ENCODE results near the gene NT5C.

DNA sequence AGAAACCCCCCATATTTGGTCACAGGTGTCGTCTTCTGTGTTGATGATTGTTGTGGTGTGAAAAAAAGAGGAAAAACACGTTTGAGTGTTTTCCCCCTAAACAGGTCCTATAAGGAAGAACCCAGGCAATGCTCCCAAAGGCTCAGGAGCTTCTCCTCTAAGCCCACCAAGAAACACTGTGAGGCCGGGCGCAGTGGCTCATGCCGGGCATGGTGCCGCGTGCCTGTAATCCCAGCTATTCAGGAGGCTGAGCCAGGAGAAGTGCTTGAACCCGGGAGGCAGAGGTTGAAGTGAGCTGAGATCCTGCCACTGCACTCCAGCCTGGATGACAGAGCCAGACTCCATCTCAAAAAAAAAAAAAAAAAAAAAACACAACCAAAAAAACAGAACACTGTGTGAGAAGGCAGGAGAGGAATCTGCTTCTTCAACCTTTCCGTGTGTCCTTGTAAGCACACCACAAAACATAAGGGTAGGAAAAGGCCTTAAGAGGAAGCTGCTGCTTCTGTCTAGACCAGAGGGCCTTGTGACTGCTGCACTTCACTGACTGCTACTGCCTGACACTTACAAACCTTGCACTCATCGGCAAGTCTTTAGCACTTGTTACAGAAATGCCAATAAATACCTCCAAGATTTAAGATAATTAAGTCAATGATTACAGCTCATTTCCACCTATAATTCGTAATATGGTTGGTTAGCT, 13.4 kb upstream of the NT5C start:
- TF ChIP-seq, protein P1, sequence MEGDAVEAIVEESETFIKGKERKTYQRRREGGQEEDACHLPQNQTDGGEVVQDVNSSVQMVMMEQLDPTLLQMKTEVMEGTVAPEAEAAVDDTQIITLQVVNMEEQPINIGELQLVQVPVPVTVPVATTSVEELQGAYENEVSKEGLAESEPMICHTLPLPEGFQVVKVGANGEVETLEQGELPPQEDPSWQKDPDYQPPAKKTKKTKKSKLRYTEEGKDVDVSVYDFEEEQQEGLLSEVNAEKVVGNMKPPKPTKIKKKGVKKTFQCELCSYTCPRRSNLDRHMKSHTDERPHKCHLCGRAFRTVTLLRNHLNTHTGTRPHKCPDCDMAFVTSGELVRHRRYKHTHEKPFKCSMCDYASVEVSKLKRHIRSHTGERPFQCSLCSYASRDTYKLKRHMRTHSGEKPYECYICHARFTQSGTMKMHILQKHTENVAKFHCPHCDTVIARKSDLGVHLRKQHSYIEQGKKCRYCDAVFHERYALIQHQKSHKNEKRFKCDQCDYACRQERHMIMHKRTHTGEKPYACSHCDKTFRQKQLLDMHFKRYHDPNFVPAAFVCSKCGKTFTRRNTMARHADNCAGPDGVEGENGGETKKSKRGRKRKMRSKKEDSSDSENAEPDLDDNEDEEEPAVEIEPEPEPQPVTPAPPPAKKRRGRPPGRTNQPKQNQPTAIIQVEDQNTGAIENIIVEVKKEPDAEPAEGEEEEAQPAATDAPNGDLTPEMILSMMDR (tag by site-specific recombination; IDR thresholded peaks at IDR 0.05), result no peak
- TF ChIP-seq, protein P2, sequence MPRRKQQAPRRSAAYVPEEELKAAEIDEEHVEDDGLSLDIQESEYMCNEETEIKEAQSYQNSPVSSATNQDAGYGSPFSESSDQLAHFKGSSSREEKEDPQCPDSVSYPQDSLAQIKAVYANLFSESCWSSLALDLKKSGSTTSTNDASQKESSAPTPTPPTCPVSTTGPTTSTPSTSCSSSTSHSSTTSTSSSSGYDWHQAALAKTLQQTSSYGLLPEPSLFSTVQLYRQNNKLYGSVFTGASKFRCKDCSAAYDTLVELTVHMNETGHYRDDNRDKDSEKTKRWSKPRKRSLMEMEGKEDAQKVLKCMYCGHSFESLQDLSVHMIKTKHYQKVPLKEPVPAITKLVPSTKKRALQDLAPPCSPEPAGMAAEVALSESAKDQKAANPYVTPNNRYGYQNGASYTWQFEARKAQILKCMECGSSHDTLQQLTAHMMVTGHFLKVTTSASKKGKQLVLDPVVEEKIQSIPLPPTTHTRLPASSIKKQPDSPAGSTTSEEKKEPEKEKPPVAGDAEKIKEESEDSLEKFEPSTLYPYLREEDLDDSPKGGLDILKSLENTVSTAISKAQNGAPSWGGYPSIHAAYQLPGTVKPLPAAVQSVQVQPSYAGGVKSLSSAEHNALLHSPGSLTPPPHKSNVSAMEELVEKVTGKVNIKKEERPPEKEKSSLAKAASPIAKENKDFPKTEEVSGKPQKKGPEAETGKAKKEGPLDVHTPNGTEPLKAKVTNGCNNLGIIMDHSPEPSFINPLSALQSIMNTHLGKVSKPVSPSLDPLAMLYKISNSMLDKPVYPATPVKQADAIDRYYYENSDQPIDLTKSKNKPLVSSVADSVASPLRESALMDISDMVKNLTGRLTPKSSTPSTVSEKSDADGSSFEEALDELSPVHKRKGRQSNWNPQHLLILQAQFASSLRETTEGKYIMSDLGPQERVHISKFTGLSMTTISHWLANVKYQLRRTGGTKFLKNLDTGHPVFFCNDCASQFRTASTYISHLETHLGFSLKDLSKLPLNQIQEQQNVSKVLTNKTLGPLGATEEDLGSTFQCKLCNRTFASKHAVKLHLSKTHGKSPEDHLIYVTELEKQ (tag by site-specific recombination; IDR thresholded peaks at IDR 0.05; ENCODE audit: borderline replicate concordance), result no peak
- TF ChIP-seq, protein P3, sequence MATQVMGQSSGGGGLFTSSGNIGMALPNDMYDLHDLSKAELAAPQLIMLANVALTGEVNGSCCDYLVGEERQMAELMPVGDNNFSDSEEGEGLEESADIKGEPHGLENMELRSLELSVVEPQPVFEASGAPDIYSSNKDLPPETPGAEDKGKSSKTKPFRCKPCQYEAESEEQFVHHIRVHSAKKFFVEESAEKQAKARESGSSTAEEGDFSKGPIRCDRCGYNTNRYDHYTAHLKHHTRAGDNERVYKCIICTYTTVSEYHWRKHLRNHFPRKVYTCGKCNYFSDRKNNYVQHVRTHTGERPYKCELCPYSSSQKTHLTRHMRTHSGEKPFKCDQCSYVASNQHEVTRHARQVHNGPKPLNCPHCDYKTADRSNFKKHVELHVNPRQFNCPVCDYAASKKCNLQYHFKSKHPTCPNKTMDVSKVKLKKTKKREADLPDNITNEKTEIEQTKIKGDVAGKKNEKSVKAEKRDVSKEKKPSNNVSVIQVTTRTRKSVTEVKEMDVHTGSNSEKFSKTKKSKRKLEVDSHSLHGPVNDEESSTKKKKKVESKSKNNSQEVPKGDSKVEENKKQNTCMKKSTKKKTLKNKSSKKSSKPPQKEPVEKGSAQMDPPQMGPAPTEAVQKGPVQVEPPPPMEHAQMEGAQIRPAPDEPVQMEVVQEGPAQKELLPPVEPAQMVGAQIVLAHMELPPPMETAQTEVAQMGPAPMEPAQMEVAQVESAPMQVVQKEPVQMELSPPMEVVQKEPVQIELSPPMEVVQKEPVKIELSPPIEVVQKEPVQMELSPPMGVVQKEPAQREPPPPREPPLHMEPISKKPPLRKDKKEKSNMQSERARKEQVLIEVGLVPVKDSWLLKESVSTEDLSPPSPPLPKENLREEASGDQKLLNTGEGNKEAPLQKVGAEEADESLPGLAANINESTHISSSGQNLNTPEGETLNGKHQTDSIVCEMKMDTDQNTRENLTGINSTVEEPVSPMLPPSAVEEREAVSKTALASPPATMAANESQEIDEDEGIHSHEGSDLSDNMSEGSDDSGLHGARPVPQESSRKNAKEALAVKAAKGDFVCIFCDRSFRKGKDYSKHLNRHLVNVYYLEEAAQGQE (tag by site-specific recombination; IDR thresholded peaks at IDR 0.05), result no peak
- no peak for TF ChIP-seq BCL11A (tag by site-specific recombination; IDR thresholded peaks at IDR 0.05; ENCODE audit: low read depth)
- TF ChIP-seq ZBTB20 (tag by site-specific recombination; IDR thresholded peaks at IDR 0.05), result no peak
- no peak for TF ChIP-seq ZNF776 (tag by site-specific recombination; IDR thresholded peaks at IDR 0.05; ENCODE audit: borderline replicate concordance)
- no peak for TF ChIP-seq ZNF777 (tag by site-specific recombination; IDR thresholded peaks at IDR 0.05; ENCODE audit: borderline replicate concordance)
- TF ChIP-seq, protein P4, sequence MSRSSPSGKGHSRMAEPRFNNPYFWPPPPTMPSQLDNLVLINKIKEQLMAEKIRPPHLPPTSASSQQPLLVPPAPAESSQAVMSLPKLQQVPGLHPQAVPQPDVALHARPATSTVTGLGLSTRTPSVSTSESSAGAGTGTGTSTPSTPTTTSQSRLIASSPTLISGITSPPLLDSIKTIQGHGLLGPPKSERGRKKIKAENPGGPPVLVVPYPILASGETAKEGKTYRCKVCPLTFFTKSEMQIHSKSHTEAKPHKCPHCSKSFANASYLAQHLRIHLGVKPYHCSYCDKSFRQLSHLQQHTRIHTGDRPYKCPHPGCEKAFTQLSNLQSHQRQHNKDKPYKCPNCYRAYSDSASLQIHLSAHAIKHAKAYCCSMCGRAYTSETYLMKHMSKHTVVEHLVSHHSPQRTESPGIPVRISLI (tag by site-specific recombination; IDR thresholded peaks at IDR 0.05), result 0 out of 2 replicates have a peak, but pooled peaks have one; percentile 25
- no peak for TF ChIP-seq TCF7L2 (IDR thresholded peaks at IDR 0.05; ENCODE audit: borderline replicate concordance, low read depth, low read length)

All from HEK293 (cell line).